Keratinocyte (primary cell): ENCODE results near the gene PARD3B. TPM values are rescaled to one million over a fixed set of nuclear protein-coding genes. Genes with fewer than 3 reads are reported as not detected.

ENCODE experiments used
- DNase-seq: peaks from one replicate; pipeline ENCODE4 v3.0.0-alpha.2; 2011; ENCODE audit warnings: low read depth, missing footprints, low spot score
- FAIRE-seq: peaks from 2 replicates; lab custom pipeline; 2011; peaks lifted over from hg19 to GRCh38; lab: Jason Lieb, UNC
- H2AFZ ChIP-seq: 2 replicates; pipeline ENCODE4 v1.6.0; 2012; ENCODE audit warnings: low read length, control low read depth, inconsistent platforms; ENCODE audit not compliant: control insufficient read depth
- H3K27ac ChIP-seq: 2 replicates; pipeline ENCODE4 v1.5.1; 2011; ENCODE audit warnings: low read length; ENCODE audit not compliant: control insufficient read depth, insufficient read depth
- H3K27me3 ChIP-seq: 3 replicates; pipeline ENCODE4 v1.6.0; 2011; ENCODE audit warnings: low read length; ENCODE audit not compliant: control insufficient read depth, insufficient read depth; ENCODE audit errors: extremely low read depth
- H3K36me3 ChIP-seq, 2 experiments: 2 replicates in 1 of 2; 3 replicates in 1 of 2; pipeline ENCODE4 v1.5.1; 2011; ENCODE audit warnings: low read length in 2 of 2, mild to moderate bottlenecking in 1 of 2; ENCODE audit not compliant: control insufficient read depth in 2 of 2, insufficient read depth in 2 of 2; ENCODE audit errors: extremely low read depth in 1 of 2
- H3K4me1 ChIP-seq: 3 replicates; pipeline ENCODE4 v1.5.1; 2011; ENCODE audit warnings: low read length; ENCODE audit not compliant: control insufficient read depth, insufficient read depth; ENCODE audit errors: extremely low read depth
- H3K4me2 ChIP-seq: 3 replicates; pipeline ENCODE4 v1.6.0; 2011; ENCODE audit warnings: low read depth, low read length; ENCODE audit not compliant: control insufficient read depth, insufficient read depth; ENCODE audit errors: extremely low read depth
- H3K4me3 ChIP-seq, 3 experiments: fragments of 200-600 bp in 1 of 3; sonication (generic) in 1 of 3; 2 replicates in 2 of 3; 3 replicates in 1 of 3; pipeline ENCODE4 v1.5.1; 2011 to 2016; ENCODE audit warnings: low read length in 3 of 3, mild to moderate bottlenecking in 3 of 3, control low read depth in 2 of 3, inconsistent platforms in 1 of 3, low read depth in 1 of 3, mixed read lengths in 1 of 3, mixed run types in 1 of 3, moderate library complexity in 1 of 3; ENCODE audit not compliant: control insufficient read depth in 2 of 3, insufficient read depth in 2 of 3; ENCODE audit errors: extremely low read depth in 1 of 3
- H3K79me2 ChIP-seq: 2 replicates; pipeline ENCODE4 v1.6.0; 2012; ENCODE audit warnings: low read length; ENCODE audit not compliant: control insufficient read depth, insufficient read depth
- H3K9ac ChIP-seq: 3 replicates; pipeline ENCODE4 v1.6.0; 2011; ENCODE audit warnings: low read length; ENCODE audit not compliant: control insufficient read depth, insufficient read depth; ENCODE audit errors: extremely low read depth
- H3K9me1 ChIP-seq: 3 replicates; pipeline ENCODE4 v1.6.0; 2011; ENCODE audit warnings: low read length; ENCODE audit not compliant: control insufficient read depth, insufficient read depth; ENCODE audit errors: extremely low read depth
- H3K9me3 ChIP-seq: 2 replicates; pipeline ENCODE4 v1.5.1; 2012; ENCODE audit warnings: low read depth, low read length; ENCODE audit not compliant: control insufficient read depth
- H4K20me1 ChIP-seq: 3 replicates; pipeline ENCODE4 v1.6.0; 2011; ENCODE audit warnings: low read length; ENCODE audit not compliant: control insufficient read depth, insufficient read depth; ENCODE audit errors: extremely low read depth
- CTCF ChIP-seq, 3 experiments: IDR thresholded peaks in 1 of 3; conservative IDR thresholded peaks in 1 of 3; optimal IDR thresholded peaks in 1 of 3; 2 replicates in 2 of 3; 3 replicates in 1 of 3; pipeline versions ENCODE3 to v1.5.1; 2011; ENCODE audit warnings: low read length in 3 of 3, mild to moderate bottlenecking in 3 of 3, moderate library complexity in 2 of 3, control low read depth in 1 of 3, inconsistent platforms in 1 of 3; ENCODE audit not compliant: insufficient read depth in 2 of 3; ENCODE audit errors: extremely low read depth in 1 of 3
- EZH2 ChIP-seq: IDR thresholded peaks from one replicate; pipeline ENCODE4 v1.6.1; 2012; ENCODE audit warnings: inconsistent platforms, mild to moderate bottlenecking, low read length, moderate library complexity
- dilution Hi-C: fragments of 300-500 bp; cut with MboI; formaldehyde crosslinking; loops from one replicate; pipeline ENCODE4 v1.7.0; 2020; ENCODE audit warnings: low sequenced_read_pairs; ENCODE audit not compliant: extremely low pct_ligation_motif_present
- polyA plus RNA-seq, 5 experiments: library from polyadenylated mRNA; depleted of rRNA in 3 of 5; stranded (reverse) in 3 of 5; stranded (forward) in 1 of 5; unstranded in 1 of 5; fragments of >200 nt; gene quantifications; 1 replicate in 1 of 5; 2 replicates in 3 of 5; 3 replicates in 1 of 5; pipeline versions ENCODE4 v1.2.1 to v1.2.3, GENCODE V29; 2011 to 2012; ENCODE audit warnings: missing spikeins in 2 of 5, low read depth in 1 of 5, low replicate concordance in 1 of 5

PARD3B gene
- polyA plus RNA-seq, 1 donor (not counting 4 experiments of a cell fraction or from before 2014, with no cell fraction given): 1.2 TPM

GRCh38 chr2:205477016-205477705, 931.9 kb downstream of the PARD3B start:
- Histone ChIP-seq H3K27me3 (no peaks in the 10 kb centered on the region), H3K79me2 (no peaks in the 10 kb centered on the region), H2AFZ (no peak overlapping the region), H3K36me3 (no peaks in the 10 kb centered on the region), H3K9me1 (no peaks in the 10 kb centered on the region), H3K9ac (no peak overlapping the region), H3K4me3 (no peak overlapping the region), H3K27ac (no peak overlapping the region), H4K20me1 (no peaks in the 10 kb centered on the region), H3K4me1 (no peaks in the 10 kb centered on the region), H3K9me3 (no peaks in the 10 kb centered on the region), H3K4me2 (no peak overlapping the region)
- TF ChIP-seq EZH2 (no peak), CTCF (optimal IDR thresholded peaks at IDR 0.05 in 1 of 3, IDR thresholded peaks at IDR 0.05 in 1 of 3, conservative IDR thresholded peaks at IDR 0.05 in 1 of 3; ENCODE audit: extremely low read depth in 1 of 3, insufficient read depth in 2 of 3, low read length in 3 of 3) (no peak)
- dilution Hi-C loops: no loop called here
- no peak for DNase-seq
- FAIRE-seq: no peak

- no peak overlapping the region for H3K4me2 ChIP-seq
- no peak for TF ChIP-seq CTCF (optimal IDR thresholded peaks at IDR 0.05 in 1 of 3, IDR thresholded peaks at IDR 0.05 in 1 of 3, conservative IDR thresholded peaks at IDR 0.05 in 1 of 3; ENCODE audit: extremely low read depth in 1 of 3, insufficient read depth in 2 of 3, low read length in 3 of 3)
- no peak for TF ChIP-seq EZH2
- H3K27ac ChIP-seq: no peak overlapping the region
- no peaks in the 10 kb centered on the region for H3K9me3 ChIP-seq
- H3K4me1 ChIP-seq: no peaks in the 10 kb centered on the region
- no peaks in the 10 kb centered on the region for H3K79me2 ChIP-seq
- DNase-seq (no peak), FAIRE-seq (no peak)
- no peak overlapping the region for H2AFZ ChIP-seq
- H3K9ac ChIP-seq: no peak overlapping the region
- H3K4me3 ChIP-seq: no peak overlapping the region
- no peaks in the 10 kb centered on the region for H3K36me3 ChIP-seq
- no peaks in the 10 kb centered on the region for H4K20me1 ChIP-seq
- H3K9me1 ChIP-seq: no peaks in the 10 kb centered on the region
- dilution Hi-C loops: no loop called here
- H3K27me3 ChIP-seq: no peaks in the 10 kb centered on the region
These were observed 936.6 kb downstream of the PARD3B start for GRCh38 chr2:205481861-205482260.
